ENCODE measurements around the gene OTX2.

Gene OTX2

DNA sequence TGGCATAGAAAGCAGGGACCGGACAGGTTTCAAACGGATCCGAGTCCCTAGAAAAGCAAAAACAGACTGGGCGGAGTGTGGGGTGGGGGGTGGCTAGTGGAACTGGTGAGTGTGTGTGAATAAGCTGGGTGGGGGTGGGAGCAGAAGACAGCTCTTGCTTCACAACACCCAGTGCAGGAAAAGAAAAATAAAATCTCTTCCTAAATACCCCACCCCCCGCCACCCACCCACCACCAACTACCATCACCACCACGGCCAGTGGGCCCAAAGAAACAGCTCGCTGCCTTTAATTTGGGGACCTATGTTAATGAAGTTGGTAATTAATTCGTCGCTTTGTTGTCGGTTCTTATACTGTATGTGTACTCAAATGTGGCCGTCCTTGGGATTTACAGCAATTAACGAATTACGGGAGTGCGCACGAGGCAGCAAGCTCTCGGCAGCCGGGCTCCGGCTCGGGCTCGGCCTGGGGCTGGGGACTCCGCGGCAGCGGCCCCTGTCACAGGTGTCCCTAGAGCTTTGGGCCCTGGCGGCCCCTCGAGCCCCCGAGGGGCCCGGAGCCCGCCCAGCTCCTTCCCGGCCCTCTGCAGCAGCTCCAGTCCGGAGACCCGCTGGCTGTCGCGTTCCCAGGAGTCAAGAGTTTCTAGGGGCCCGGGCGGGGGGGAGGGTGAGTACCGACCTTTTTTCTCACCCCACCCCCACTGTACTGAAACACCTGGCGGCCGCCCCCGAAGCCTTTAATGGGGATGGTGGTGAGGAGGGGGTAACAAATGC is 1.5 kb upstream of the OTX2 start:
- DNase-seq, result no peak

DNA sequence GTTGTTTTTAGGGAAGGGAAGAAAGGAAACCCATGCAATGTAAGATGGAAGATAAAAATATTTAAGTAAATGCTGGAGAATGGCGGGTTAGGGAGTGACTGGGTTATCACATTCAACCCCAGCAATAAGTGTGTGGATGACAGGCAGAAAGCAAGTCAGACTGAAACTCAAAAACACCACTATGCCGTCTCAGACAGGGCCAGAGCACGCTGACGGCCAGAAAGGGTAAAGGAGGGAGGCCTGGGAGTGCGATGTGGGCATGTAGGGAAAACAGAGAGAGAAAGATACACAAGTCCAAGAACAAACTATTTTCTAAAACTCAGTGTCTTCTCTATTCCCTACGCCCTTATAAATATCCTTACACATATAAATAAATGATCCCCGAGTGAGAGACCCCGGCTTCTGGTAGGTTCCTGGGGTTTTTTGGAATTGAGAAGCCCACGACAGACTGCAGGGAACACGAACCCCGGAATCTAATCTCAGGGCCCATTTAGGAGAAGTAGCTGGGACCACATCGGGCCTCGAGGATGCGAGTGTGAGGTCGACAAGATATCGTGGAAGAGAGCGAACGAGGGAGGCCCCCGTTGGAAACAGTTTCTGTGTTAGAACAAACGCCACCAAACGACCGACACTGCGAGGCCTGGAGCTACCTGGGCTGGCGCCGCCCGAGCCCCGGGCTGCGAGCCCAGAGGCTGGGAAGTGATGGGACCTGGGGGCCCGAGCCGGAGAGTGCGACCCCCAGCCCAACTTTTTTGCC is 735 bp upstream of the OTX2 start:
- DNase-seq, result no peak

DNA sequence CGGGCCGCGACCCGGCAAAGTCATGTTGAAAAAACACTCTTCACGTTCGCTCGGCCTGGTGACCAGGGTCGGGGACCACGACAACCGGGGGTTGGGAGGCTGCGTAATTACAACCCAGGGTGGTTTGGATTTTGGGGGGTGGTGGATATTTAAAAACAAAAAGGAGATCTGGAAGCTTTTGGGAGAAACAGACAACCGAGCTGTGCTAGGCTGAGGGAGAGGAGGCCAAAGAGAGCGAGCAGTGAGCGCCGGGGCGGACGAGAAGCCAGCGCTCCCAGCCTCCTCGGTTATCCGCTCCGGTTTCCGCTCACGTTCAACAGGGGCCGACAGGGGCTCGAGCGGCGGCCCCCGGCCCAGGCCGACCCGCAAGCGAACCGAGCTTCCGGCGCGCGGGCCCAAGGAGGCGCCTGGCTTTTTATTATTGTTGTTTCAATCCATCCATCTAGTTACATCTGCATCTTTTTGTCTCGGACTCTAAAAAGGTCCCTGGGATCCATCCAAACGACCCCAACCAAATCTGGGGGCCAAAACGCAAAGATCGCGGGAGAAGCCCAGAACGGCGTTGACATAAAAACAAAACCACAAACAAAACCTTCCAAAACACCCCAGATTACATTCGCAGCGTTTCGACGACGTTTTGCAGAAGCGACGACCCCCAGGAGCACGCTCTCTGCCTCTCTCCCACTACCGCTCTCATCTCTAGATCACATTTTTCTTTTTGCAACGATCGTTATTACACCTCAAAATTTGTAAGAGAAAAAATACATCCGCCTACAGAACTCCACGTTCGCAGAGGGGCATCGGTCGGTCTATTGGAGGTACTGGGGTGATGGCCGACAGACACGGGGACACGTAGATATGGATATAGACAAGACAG is 771 bp downstream of the OTX2 start:
- DNase-seq, result no peak

DNA sequence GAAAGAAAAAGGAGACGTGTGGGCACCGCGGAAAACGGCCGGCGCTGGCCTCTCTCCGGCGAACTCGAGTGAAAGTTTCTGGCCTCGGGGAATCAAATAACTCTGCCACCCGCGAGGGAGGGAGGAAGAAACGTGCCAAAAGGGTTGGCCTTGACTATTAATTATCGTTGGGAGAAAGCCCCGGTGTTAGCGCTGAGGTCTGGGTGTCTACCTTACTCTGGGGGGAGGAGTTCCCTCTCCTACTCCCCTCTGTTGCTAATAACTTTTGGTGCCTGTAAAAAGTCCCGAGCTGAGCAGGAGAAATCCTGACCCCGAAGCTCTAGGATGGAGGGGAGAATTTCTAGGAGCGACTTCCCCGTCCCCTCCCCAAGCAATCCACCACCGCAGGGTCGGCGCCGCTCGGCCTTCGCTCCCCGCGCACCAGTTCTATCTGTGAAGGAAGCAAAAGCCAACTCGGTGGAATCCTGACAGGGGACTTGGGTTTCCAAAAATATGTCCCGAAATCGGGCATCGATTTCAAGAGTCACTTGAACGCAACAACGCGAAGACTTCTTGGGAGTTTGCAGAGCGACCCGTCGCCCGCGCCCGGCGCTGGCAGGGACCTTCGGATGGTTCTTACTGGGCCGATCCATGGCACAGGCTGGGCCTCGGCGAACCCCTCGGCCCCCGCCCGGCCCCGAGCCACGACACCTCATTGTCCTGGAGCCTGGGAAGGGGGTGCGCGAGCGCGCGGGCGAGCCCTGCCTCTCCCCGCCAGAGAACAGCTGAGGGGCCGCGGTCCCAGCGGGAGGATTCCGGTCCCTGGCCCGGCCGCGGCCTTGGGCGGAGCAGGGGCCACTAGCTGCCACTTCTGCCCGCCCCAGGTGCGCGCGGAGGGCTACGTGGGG is 1.7 kb downstream of the OTX2 start:
- no peak for DNase-seq

DNA sequence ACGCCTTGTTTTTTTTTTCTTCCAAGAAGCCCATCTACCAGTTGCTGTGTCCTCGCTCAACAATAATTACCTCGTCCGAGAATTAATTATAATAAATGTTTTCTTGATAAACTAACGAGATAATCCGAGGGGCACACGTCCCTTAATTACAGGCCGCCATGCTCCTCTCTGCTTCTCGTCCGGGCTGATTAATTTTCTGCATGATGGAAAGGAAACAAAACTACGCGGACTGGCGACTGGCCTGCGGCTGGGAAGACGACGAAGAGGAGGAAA is 2.2 kb downstream of the OTX2 start:
- DNase-seq, result no peak

DNA sequence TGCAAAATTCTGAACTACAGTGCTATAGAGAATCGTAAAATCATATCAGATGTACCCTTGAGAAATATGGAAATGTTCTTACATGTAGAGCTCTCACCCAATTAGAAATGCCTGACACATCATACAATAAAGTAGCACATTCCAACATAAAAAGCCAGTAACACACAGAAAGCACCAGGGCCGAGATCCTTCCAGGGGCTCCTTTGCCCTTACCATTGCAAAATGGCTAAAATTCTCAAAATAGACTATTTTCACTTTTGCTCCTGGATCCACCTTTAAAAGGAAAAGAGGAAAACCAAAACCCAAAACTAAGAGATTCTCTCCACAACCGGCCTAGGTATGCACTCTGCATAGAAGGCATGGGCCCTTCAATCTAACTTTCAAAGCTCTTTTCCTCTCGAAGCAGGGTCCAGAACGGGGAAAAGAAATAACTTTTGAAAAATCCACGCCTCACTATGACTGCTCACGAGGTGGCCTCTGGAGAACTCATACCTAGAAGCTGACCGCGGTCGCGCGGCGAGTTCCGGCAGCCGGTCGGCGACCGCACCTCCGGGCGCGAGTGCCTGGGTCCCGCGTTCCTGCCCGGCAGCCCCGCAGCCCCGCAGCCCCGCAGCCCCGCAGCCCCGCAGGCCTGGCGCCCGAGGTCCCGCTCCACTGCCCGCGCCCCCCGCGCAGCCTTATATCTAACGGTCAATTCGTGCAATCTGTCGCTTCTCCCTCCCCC is 2.7 kb downstream of the OTX2 start:
- DNase-seq, result no peak

DNA sequence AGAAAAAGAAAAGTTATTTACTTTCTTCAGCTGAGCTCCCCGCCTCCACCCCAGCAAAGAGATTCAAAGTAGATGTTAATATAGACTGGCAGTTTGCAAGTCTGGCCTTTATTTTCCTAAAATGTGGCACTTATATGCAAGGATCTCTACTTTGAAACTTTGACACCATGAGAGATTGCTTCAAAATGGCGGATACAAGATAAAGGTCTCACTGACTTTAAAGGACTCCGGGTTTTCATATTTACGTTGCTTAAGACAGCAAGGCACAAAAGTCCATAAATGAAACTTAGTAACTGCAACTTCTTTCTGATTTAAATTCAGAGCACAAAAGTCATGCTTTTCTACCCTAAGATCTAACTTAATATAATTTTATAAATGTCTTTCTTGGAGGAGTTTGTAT is 3.5 kb downstream of the OTX2 start:
- no peak for DNase-seq

DNA sequence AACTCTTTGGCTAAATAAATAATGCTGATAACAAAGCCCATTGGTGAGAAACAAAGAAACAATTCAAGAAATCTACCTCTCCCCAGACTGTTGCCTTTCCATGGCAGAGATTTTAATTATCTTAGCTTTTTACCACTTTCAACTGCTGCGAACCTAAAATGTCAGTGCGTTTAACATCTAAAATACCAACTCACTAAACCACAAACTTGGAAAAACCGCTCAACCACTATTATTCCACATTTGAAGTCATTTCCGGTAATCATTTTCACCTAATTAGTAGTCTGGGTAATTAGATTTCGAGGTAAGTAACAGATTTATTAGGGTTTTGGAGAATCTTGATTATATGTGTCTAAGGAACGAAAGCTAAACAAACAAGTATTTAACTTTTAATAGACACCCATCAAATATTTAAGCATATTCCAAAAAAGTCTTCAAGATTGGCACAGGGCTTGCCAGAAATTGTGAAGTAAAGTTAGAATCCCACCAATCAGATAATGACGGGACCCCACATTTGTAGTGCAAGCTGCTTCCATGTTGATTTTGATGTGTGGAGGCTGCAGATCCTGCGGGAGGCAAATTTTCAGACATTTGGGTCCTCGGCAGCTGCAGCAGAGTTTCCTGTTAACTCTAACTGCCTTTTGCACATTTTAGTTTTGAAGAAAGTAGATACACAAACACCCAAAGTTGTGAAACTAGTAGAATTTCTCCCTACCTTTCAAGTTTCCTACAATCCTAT is 4.1 kb downstream of the OTX2 start:
- no peak for DNase-seq

DNA sequence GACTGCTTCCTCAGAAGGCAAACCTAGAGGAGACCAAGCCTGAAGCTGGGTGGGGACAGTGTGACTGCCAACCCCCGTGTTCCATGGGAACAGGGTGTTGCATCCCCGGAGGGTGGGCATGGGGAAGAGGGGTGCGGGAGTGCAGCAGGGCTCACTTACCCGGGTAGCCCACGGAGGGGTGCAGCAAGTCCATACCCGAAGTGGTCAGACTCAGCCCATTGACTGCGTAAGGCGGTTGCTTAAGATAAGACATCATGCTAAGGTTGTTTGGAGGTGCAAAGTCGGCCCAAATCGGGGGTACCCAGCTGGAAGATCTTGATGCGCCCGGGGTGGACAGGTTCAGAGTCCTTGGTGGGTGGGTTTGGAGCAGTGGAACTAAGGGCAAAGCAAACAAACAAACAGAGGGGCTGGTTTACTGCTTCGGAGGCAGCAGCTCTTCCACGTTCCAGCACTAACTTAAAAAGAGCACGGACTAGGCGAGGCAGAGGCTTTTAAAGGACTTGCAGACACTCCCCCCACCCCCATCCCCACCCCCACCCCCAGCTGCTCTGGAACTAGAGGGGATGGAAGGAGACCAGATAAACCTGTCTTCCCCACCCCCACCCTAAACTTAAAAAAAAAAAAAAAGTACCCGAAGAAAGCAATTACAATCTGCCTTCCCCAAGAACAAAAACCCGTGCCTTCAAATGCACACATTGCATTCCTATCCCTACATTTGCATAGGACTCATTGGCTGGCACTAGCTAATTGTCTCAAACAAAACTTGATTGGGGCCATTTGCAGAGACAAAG is 4.9 kb downstream of the OTX2 start:
- no peak for DNase-seq

DNA sequence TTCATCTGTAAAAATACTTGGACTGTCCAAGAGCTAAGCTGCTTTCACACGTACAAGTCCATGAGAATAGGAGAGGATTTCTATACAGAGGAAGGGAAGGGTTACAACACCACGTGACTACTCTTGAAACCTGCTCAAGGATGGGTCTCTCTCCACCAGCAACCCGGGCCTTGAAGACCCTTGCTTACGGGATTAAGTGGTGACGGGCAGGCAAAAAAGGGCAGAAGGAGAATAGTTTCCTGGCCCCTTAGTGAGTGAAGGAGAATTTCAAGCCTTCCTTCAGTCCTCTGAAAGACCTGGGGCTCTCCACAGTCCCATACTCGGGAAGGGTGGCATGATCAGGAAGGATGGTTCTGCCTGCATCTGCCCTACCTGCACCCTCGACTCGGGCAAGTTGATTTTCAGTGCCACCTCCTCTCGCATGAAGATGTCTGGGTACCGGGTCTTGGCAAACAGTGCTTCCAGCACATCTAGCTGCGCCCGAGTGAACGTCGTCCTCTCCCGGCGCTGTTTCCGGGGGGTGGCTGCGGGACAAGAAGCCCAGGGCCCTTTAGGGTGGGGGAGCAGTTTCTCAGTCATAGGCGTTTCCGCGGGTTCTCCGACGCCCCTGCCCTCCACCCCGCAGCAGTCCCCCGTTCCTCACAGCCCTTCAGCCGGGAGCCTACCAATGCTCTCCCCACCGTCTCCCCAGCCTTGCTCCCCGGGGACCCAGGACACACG is 6.3 kb downstream of the OTX2 start:
- DNase-seq, result no peak

DNA sequence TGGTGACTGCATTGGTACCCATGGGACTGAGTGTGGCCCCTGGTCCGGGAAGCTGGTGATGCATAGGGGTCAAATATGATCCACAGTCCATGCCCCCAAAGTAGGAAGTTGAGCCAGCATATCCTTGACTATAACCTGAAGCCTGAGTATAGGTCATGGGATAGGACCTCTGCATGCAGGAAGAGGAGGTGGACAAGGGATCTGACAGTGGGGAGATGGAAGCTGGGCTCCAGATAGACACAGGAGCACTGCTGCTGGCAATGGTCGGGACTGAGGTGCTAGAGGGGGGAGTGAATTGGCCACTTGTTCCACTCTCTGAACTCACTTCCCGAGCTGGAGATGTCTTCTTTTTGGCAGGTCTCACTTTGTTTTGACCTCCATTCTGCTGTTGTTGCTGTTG is 8.4 kb downstream of the OTX2 start:
- no peak for DNase-seq

DNA sequence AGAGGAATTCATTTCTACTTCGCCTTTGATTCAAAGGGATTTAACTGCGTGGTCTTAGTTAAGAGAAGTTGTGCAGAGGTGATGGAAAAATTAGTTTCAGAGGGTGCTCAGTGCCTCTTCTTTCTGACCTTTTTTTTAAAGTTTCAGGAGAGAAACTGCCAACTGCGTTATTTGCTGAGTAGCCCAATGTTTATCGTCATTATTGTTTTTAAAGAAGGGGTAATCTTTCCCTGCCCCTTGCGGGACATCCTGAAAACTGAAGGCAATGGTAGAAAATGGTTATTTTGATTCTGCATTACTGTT is 11.0 kb downstream of the OTX2 start:
- no peak for DNase-seq

DNA sequence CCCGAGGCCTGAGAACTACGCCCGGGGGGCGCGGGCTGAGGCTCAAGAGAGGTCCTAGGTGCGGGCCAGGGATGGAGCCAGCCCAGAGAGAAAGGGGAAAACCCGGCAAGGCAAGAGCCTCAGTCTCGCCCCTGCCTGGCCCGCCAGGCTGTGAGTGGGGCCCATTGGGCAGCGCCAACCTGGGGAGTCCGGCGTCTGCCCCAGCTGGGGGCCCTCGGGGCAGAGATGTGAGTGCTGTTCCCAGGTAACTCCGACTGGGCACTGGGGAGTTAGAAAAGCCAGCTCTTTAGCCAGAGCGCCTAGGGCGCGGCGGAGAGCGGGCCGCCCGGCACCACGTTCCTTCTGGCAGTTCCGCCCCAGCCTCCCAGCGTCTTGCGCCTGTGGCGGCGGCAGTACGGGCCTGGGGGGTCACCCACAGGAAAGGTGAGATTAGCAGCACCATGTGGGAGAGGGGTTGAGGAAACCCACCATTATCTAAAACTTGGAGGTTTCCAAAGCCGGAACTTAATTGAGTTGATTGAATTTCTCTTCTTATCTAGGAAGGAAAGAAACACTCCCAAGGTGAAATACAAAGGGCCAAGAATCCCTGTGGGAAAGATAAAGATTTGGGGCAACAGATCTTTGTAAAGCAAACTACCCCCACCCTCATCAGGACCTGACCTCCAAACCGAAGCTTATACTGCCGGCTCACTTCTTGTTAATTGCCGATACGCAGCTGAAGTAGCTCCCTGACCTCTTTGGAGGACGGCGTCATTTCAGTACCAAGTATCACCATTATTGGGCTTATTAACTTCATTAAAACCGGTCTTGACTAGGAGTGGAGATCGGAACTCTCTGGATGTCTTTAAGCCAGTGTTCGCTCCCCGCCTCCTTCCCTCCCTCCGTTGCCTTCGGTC is 11.6 kb downstream of the OTX2 start:
- DNase-seq, result no peak

DNA sequence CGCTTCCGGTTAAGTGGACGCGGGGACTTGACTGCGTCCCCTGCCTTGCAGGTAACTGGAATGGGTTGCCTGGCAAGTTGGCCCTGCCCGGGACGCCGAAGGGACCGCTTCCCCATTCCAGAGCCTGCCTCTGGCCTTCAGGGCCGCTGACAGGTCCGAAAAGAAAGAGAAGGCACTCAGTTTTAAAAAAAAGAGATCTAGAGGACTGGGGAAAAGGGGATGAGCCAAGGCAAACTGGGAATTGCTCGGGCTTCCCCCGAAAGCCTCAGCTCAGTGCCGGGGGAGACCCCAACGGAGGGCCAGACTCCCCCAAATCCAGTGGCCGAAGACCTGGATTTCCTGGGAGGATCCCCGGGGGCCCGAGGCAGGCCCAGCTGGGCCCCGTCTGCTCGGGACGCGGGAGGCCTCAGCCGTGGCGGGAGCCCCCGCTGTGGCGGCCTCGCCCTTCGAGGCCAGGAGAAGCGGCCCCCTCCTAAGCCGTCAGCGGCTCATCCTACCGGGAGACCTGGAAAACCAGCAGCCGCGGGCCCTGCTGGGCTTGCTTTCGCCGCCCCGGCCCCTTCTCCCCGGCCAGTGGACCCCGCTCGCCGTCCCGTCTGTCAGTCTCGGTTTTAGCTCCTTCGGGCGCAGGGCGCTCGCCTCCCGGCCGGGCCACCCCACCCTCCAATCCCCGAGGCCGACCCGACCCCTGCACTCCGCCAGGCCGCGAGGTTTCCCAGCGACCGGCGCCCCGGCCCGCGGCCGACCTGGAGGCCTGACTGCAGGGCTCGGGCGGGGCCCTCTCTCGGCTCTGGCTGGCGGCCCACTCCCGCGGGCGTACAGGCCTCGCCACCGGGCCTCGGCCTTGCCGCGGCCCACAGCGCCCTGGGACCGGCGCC is 12.5 kb downstream of the OTX2 start:
- DNase-seq, result no peak

DNA sequence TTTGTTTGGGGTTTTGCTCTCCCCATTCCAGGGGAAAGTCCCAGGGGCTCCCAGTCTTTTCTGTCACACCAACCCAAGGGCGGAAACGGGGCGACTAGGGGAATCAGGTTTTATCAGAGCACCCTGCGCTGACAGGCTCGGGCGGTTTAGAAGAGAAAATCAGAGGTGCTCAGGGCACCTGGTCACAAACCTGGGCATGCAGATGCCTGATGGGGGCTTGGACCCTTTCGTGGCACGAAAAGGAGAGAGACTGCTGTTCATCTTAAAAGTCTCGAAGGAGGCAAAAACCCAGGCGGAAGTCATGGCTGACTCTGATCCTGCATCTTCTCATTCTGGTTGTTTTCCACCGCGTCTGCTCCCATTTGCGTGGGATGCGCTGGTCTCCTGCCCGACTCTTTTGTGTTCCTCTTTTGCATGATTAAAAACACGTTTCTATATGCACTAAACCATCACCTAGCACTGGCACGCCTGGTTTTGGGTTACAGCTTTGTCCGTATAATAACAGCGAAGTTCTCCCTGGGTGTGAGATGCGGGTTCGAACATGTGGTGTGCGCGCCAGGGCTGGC is 13.2 kb downstream of the OTX2 start:
- no peak for DNase-seq

DNA sequence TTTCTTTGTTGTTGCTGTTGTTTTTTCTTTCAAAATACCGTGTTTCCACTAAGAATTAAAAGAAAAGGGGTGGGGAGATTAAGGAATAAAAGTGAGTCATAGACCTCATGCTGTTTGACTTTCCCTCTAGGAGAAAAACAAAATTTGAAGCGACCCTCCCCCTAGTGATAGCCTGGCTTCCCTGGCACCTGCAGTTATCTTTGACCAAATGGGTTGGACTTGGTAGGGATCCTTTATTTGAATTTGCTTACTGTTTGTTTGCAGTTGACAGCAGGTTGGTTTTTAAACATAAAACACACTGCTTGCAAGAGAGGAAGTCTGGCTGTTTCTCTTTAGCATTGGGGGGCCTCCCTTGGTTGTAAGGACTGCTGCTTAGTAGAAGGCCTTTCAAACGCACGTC is 14.0 kb downstream of the OTX2 start:
- DNase-seq, result no peak

DNA sequence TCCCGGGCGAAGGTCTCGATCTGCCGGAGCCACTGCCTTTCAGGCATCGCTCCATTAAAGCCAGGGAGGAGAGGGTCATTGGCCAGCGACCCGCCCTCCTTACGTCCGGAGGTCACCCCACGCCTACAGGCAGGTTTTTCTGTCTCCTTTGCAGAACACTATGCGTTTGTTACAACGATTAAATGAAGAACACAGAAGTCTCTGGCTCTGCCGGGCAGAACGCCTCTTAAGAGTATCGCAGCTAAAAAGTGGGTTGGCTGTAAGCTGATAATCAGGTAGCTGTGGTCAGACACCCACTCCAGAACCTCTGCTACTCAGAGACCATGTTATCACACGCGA is 15.0 kb downstream of the OTX2 start:
- no peak for DNase-seq

Measured in NCI-H2171 (cell line).